AG09309 (cell line): ENCODE measurements around the gene STARD3NL.
"Not testable (repeated sequence)": the region's sequence is repeated elsewhere in the genome, so short reads cannot be mapped to it uniquely, and the experiment has no call there.

Experiments used
- DNase-seq: peaks from one replicate; pipeline ENCODE4 v3.0.0-alpha.2; 2010; ENCODE audit warnings: low read depth
- H3K4me3 ChIP-seq: 2 replicates; pipeline ENCODE4 v1.5.1; 2011; ENCODE audit warnings: mild to moderate bottlenecking, low read depth, low read length, moderate library complexity; ENCODE audit not compliant: control insufficient read depth
- TF ChIP-seq, protein P1 (sequence below): IDR thresholded peaks from 2 replicates; pipeline ENCODE4 v1.5.1; 2011; ENCODE audit warnings: mild to moderate bottlenecking, low read depth, low read length, inconsistent platforms; ENCODE audit not compliant: insufficient read depth, control insufficient read depth; ENCODE audit errors: missing control alignments

STARD3NL gene

DNA sequence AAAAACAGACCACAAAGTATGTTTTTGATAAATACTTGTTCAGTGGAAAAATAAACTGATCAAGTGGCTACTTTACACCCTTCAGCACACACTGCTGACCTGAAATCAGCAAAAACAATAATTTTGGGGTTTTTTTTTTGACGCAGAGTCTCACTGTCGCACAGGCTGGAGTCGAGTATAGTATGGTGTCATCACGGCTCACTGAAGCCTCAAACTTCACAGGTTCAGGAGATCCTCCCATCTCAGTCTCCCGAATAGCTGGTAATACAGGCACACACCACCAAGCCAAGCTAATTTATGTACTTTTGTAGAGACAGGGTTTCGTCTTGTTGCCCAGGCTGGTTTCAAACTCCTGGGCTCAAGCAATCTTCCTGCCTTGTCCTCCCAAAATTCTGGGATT is 64.8 kb downstream of the STARD3NL start:
- TF ChIP-seq, protein P1, sequence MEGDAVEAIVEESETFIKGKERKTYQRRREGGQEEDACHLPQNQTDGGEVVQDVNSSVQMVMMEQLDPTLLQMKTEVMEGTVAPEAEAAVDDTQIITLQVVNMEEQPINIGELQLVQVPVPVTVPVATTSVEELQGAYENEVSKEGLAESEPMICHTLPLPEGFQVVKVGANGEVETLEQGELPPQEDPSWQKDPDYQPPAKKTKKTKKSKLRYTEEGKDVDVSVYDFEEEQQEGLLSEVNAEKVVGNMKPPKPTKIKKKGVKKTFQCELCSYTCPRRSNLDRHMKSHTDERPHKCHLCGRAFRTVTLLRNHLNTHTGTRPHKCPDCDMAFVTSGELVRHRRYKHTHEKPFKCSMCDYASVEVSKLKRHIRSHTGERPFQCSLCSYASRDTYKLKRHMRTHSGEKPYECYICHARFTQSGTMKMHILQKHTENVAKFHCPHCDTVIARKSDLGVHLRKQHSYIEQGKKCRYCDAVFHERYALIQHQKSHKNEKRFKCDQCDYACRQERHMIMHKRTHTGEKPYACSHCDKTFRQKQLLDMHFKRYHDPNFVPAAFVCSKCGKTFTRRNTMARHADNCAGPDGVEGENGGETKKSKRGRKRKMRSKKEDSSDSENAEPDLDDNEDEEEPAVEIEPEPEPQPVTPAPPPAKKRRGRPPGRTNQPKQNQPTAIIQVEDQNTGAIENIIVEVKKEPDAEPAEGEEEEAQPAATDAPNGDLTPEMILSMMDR: no peak
- no peak overlapping the region for H3K4me3 ChIP-seq
- no peak for DNase-seq

DNA sequence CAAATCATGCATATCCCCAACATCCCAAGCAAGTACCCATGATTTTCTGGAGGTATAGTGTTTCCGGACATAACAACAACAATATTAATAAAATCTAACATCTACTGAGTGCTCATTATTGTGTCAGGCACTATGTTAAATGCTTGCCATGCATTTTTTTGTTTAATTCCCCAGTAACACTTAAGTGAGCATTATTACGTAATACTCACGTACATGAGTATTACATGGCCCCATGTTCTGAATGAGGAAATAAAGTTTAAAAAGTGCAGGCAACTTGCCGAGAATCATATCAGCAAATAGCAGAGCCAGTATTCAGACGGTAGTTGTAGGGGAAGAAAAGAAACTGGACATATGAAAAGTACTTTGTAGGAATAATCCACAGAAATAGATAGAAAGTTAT is 65.3 kb downstream of the STARD3NL start:
- DNase-seq: not testable (repeated sequence)

DNA sequence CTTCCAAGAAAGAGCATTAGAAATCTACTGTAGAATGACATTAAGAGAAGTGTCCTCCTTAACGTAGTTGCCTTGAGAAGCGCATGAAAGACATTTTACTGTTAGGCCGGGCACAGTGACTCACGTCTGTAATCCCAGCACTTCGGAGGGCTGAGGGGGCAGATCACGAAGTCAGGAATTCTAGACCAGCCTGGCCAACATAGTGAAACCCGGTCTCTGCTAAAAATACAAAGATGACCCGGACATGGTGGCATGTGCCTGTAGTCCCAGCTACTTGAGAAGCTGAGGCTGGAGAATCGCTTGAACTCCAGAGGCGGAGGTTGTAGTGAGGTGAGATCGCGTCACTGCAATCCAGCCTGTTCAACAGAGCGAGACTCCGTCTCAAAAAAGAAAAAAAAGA is 66.5 kb downstream of the STARD3NL start:
- no peak overlapping the region for H3K4me3 ChIP-seq
- TF ChIP-seq, protein P1: no peak
- no peak for DNase-seq

More for the DNA sequence above, 65.3 kb downstream of the STARD3NL start:
- H3K4me3 ChIP-seq: not testable (repeated sequence)

DNA sequence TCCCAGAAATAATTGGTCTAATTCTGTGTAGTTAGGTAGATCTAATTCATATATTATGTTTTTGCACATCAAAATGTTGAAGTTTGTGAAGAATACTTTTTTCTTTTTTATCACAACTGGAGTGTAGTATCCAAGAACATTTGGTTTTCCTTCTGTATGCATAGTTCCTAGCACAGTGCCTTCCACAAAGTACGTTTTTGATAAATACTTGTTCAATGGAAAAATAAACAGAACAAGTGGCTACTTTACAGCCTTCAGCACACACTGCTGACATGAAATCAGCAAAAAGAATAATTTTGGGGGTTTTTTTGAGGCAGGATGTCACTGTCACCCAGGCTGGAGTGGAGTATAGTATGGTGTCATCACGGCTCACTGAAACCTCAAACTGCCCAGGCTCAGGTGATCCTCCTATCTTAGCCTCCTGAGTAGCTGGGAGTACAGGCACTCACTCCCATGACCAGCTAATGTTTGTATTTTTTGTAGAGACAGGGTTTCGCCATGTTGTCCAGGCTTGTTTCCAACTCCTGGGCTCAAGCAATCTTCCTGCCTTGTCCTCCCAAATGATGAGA is 67.4 kb downstream of the STARD3NL start:
- no peak for DNase-seq
- TF ChIP-seq, protein P1: no peak
- H3K4me3 ChIP-seq: no peak overlapping the region

DNA sequence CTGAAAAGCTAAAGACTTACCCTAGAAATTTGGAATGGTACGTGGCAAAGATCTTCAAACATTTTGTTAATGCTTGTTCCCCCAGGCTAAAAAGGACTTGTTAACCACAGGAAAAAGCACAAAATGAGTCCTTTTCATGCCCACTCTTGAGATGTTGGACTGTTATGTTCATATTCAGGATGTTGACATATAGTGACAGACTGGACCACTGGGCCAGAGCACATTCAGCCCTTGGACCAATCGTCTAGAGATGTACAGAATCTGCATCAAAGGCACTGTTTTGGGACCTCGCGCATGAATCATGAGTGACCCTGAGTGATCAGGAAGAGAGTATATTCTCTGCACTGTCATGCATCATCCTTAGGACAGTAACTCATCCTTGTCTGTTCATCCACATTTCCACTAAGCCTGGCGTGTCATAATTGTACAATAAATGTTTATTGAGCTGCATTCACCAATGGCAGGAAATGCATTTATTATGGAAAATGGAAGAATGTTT is 70.1 kb downstream of the STARD3NL start:
- DNase-seq: no peak
- TF ChIP-seq, protein P1: no peak
- H3K4me3 ChIP-seq: no peak overlapping the region

DNA sequence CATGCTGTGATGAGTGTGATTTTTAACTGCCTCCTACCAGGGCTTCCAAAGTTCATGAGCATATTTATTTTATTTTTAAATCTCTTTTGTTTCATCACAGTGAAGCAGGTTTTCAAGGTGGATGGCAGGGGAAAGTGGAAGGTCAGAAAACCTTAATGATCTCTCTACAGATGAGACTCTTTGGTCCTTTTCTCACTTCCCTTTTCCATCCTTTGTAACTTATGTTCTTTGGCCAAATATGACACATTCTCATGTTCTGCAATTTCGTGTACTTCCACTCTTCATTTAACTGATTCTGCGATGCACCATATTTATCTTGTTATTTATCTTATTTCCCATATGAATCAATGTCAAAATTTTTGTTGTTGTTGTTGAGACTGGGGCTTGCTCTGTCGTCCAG is 71.8 kb downstream of the STARD3NL start:
- H3K4me3 ChIP-seq, DNase-seq: not testable (repeated sequence)

DNA sequence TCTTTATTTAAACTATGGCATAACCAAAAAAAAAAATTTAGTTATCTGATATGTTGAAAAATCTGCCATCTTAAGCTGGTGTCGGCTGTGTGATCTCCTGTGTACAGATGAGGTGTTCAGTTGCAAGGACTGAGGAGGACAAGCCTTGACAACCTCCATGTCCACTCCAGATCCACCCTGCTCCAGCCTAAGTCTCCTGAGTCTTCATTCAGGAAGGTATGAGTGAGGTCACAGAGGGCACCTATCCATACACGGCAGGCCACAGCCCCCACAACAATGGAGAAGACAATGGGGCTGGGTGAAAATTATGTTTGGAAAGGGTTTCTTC is 79.3 kb downstream of the STARD3NL start:
- DNase-seq: no peak
- H3K4me3 ChIP-seq: no peak overlapping the region
- TF ChIP-seq, protein P1: no peak

DNA sequence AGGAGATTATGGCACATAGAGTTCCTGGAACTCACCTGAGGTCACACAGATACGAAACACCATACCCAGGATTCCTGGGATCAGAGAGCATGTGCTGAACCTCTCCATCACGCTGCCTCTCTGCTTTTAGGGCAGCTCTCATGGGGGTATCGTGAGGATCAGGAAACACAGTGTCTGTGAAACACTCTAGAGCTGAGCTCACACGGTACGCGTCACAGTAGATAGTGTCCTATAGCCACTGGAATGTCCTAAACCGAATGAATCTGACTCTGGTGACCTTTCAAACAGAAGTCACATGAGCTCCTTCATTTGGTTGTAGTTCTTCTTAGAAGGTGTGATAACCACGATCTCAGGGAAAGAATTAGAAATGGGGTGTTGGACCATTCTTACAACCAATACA is 81.1 kb downstream of the STARD3NL start:
- DNase-seq, H3K4me3 ChIP-seq: not testable (repeated sequence)

DNA sequence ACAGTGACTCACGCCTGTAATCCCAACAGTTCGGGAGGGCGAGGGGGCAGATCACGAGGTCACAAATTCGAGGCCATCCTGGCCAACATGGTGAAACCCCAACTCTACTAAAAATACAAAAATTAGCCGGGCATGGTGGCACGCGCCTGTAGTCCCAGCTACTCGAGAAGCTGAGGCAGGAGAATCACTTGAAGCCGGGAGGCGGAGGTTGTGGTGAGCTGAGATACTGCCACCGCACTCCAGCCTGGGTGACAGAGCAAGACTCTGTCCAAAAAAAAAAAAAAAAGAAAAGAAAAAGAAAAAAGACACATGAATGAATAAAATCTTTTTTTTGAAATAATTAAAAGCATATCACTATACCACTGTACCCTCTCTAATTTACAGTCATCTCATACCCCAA is 83.6 kb downstream of the STARD3NL start:
- H3K4me3 ChIP-seq, DNase-seq: not testable (repeated sequence)

DNA sequence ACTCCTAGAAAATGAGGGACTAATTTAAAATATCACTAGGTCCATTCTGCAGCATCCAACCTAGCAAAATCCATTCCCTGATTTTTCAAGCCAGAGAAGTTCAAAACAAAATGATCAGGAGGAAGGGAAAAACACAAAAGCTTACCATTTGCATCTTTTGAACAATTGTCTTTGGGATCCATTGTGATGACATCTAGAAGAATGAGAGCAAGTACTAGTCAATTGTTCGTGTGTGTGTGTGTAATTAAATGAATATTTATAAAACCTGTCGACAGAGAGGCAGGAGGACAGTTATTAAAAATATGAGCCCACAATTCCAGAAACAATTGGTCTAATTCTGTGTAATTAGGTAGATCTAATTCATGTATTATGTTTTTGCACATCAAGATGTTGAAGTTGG is 84.0 kb downstream of the STARD3NL start:
- H3K4me3 ChIP-seq, DNase-seq: not testable (repeated sequence)
